Neuronal stem cell (in vitro differentiated cells): ENCODE results near the gene DUOXA2.
A peak's percentile ranks its signal among the peaks of the same experiment; 100 is the strongest.

ENCODE experiments used
- DNase-seq: peaks from one replicate; pipeline ENCODE4 v3.0.0-alpha.2; 2013; ENCODE audit warnings: low spot score
- H2AFZ ChIP-seq: one replicate; pipeline ENCODE4 v1.6.1; 2013; ENCODE audit warnings: mild to moderate bottlenecking, low read length, inconsistent platforms
- H2AK5ac ChIP-seq: 2 replicates; pipeline ENCODE4 v1.6.1; 2013; ENCODE audit warnings: low read depth, mild to moderate bottlenecking, inconsistent platforms, low read length, moderate library complexity, mixed read lengths
- H2BK120ac ChIP-seq: 2 replicates; pipeline ENCODE4 v1.6.1; 2013; ENCODE audit warnings: low read depth, mild to moderate bottlenecking, inconsistent platforms, low read length, moderate library complexity, mixed read lengths
- H2BK12ac ChIP-seq: one replicate; pipeline ENCODE4 v1.6.1; 2013; ENCODE audit warnings: low read length, inconsistent platforms
- H2BK15ac ChIP-seq: 2 replicates; pipeline ENCODE4 v1.6.1; 2013; ENCODE audit warnings: mild to moderate bottlenecking, low read length, inconsistent platforms, mixed read lengths
- H2BK5ac ChIP-seq: one replicate; pipeline ENCODE4 v1.6.1; 2013; ENCODE audit warnings: inconsistent platforms, mild to moderate bottlenecking, low read length, moderate library complexity
- H3K14ac ChIP-seq: one replicate; pipeline ENCODE4 v1.6.1; 2013; ENCODE audit warnings: low read length, inconsistent platforms
- H3K18ac ChIP-seq: 2 replicates; pipeline ENCODE4 v1.6.1; 2013; ENCODE audit warnings: low read length, inconsistent platforms
- H3K23ac ChIP-seq: 2 replicates; pipeline ENCODE4 v1.6.1; 2013; ENCODE audit warnings: low read depth, mild to moderate bottlenecking, mixed read lengths, low read length, inconsistent platforms; ENCODE audit not compliant: poor library complexity
- H3K27ac ChIP-seq: replicated peaks from 3 replicates; pipeline ENCODE4 v1.5.1; 2013; ENCODE audit warnings: low read length, inconsistent platforms
- H3K27me3 ChIP-seq, 3 experiments: 2 replicates each; pipeline ENCODE4 v1.6.1; 2013; ENCODE audit warnings: low read length in 3 of 3, mild to moderate bottlenecking in 2 of 3, inconsistent platforms in 1 of 3, low read depth in 1 of 3, mixed read lengths in 1 of 3, moderate library complexity in 1 of 3; ENCODE audit not compliant: control insufficient read depth in 3 of 3, insufficient read depth in 3 of 3
- H3K36me3 ChIP-seq, 2 donors: replicated peaks in 1 of 2; 2 replicates each; pipeline ENCODE4 v1.6.1; 2013; ENCODE audit warnings: low read length in 2 of 2; ENCODE audit not compliant: control insufficient read depth in 2 of 2, insufficient read depth in 2 of 2
- H3K4ac ChIP-seq: 2 replicates; pipeline ENCODE4 v1.6.1; 2013; ENCODE audit warnings: inconsistent platforms, mild to moderate bottlenecking, low read length, moderate library complexity
- H3K4me1 ChIP-seq, 2 donors: 1 replicate in 1 of 2; 2 replicates in 1 of 2; pipeline ENCODE4 v1.6.1; 2013; ENCODE audit warnings: low read length in 2 of 2, low read depth in 1 of 2; ENCODE audit not compliant: control insufficient read depth in 2 of 2, insufficient read depth in 1 of 2
- H3K4me2 ChIP-seq: one replicate; pipeline ENCODE4 v1.6.1; 2013; ENCODE audit warnings: mild to moderate bottlenecking, low read length, inconsistent platforms; ENCODE audit not compliant: insufficient read depth, poor library complexity, severe bottlenecking
- H3K4me3 ChIP-seq, 2 donors: 2 replicates each; pipeline ENCODE4 v1.5.1; 2013; ENCODE audit warnings: low read length in 2 of 2, mild to moderate bottlenecking in 2 of 2, inconsistent platforms in 1 of 2, moderate library complexity in 1 of 2
- H3K79me1 ChIP-seq: one replicate; pipeline ENCODE4 v1.6.1; 2013; ENCODE audit warnings: low read depth, mild to moderate bottlenecking, inconsistent platforms, low read length, moderate library complexity
- H3K9ac ChIP-seq: one replicate; pipeline ENCODE4 v1.6.1; 2013; ENCODE audit warnings: mild to moderate bottlenecking, low read depth, low read length, inconsistent platforms; ENCODE audit not compliant: poor library complexity
- H3K9me3 ChIP-seq, 2 donors: replicated peaks in 1 of 2; 2 replicates each; pipeline versions ENCODE3 to v1.6.1; 2013; ENCODE audit warnings: low read length in 2 of 2, mild to moderate bottlenecking in 2 of 2, inconsistent platforms in 1 of 2, low read depth in 1 of 2, mixed read lengths in 1 of 2, moderate library complexity in 1 of 2; ENCODE audit not compliant: control insufficient read depth in 2 of 2, insufficient read depth in 1 of 2
- H4K8ac ChIP-seq: one replicate; pipeline ENCODE4 v1.6.1; 2013; ENCODE audit warnings: low read depth, mild to moderate bottlenecking, inconsistent platforms, low read length, moderate library complexity
- H4K91ac ChIP-seq: one replicate; pipeline ENCODE4 v1.6.1; 2013; ENCODE audit warnings: low read length, low read depth, mild to moderate bottlenecking, inconsistent platforms; ENCODE audit not compliant: poor library complexity
- WGBS, 2 donors: extraction: QIAGEN DNeasy Blood & Tissue Kit; methylation state at CpG; one replicate each; pipeline ENCODE4 v1.1.7; 2013; ENCODE audit warnings: missing lambda C conversion rate in 2 of 2, mixed read lengths in 1 of 2; ENCODE audit not compliant: insufficient read length in 2 of 2, insufficient replicate concordance in 1 of 2; ENCODE audit errors: extremely low coverage in 2 of 2; 5-methylcytosine and 5-hydroxymethylcytosine counted together

Gene DUOXA2

DNA sequence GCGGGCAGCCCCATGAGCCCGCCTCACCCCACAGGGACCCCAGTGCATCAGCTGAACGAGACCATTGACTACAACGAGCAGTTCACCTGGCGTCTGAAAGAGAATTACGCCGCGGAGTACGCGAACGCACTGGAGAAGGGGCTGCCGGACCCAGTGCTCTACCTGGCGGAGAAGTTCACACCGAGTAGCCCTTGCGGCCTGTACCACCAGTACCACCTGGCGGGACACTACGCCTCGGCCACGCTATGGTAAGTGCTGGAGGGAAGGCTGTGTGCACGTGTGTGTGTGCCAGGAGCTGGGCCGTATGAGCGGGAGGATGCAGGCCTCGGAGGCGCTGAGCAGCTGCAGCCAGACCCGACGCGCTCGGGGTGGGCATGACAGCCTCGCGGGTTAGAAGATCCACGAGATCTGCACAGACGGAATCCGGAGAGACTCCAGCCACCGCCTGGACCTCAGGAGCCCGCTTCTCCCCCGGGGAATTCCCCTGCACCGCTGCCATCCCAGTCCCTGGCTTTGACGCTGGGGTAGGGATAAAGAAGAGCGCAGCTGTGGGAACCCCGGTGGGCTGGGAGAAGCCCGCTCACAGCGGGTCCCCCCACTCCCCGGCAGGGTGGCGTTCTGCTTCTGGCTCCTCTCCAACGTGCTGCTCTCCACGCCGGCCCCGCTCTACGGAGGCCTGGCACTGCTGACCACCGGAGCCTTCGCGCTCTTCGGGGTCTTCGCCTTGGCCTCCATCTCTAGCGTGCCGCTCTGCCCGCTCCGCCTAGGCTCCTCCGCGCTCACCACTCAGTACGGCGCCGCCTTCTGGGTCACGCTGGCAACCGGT is 2.6 kb downstream of the DUOXA2 start:
- no peak for DNase-seq
- peak overlapping the region; percentile 57 for H2AK5ac ChIP-seq
- H2BK120ac ChIP-seq, result peak overlapping the region; percentile 17
- peaks cover 4 to 21% of the 10 kb centered on the region in 2 donors for H3K4me1 ChIP-seq
- H3K14ac ChIP-seq, result peak overlapping the region; percentile 83
- no peaks in the 10 kb centered on the region for H3K36me3 ChIP-seq
- H3K23ac ChIP-seq, result peak overlapping the region; percentile 95
- no peak overlapping the region for H2BK12ac ChIP-seq
- H3K9ac ChIP-seq, result no peak overlapping the region
- peaks cover 59 to 87% (median 68%) of the 10 kb centered on the region in 3 experiments for H3K27me3 ChIP-seq
- WGBS, 2 donors, result no CpG with 5 or more reads among the region's 65 CpGs
- no peak overlapping the region for H2AFZ ChIP-seq
- H3K27ac ChIP-seq, result no peak overlapping the region
- peak overlapping the region; percentile 75 for H3K18ac ChIP-seq
- H3K79me1 ChIP-seq, result no peaks in the 10 kb centered on the region
- H4K91ac ChIP-seq, result no peak overlapping the region
- H2BK5ac ChIP-seq, result no peak overlapping the region
- peaks cover 0 to 2% of the 10 kb centered on the region in 2 donors for H3K9me3 ChIP-seq
- H3K4me2 ChIP-seq, result peak overlapping the region; percentile 38
- no peak overlapping the region for H2BK15ac ChIP-seq
- H4K8ac ChIP-seq, result no peak overlapping the region
- no peak overlapping the region for H3K4ac ChIP-seq
- no peak overlapping the region for H3K4me3 ChIP-seq

DNA sequence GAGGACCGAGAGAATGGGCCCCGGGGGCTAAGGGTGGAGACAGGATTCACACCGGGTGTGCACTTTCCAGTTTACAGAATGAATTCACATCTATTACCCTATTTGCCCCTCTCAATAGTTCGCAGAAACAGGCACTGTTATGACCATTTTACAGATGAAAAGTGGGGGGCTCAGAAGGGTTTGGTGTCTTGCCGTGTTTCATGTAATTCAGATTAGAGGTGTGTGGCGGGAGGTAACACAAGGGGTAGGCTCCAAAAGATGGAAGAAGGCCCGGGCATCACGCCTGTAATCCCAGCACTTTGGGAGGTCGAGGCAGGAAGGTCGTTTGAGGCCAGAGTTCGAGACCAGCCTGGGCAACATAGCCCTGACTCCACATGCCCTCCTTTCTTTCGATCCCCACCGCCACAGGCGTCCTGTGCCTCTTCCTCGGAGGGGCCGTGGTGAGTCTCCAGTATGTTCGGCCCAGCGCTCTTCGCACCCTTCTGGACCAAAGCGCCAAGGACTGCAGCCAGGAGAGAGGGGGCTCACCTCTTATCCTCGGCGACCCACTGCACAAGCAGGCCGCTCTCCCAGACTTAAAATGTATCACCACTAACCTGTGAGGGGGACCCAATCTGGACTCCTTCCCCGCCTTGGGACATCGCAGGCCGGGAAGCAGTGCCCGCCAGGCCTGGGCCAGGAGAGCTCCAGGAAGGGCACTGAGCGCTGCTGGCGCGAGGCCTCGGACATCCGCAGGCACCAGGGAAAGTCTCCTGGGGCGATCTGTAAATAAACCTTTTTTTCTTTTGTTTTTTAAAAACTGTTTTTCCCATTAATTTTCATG is 3.4 kb downstream of the DUOXA2 start:
- no peak for DNase-seq
- H4K91ac ChIP-seq, result no peak overlapping the region
- H3K4me3 ChIP-seq, result peak overlapping the region; percentile 33 to 34

GRCh38 chr15:45118131-45118588 is 4.0 kb downstream of the DUOXA2 start:
- no peaks in the 10 kb centered on the region for H3K79me1 ChIP-seq
- no peak overlapping the region for H3K4ac ChIP-seq
- peak overlapping the region; percentile 47 for H3K4me2 ChIP-seq
- H2AK5ac ChIP-seq, result no peak overlapping the region
- H3K14ac ChIP-seq, result no peak overlapping the region
- no peak overlapping the region for H3K18ac ChIP-seq
- H3K9ac ChIP-seq, result no peak overlapping the region
- H3K23ac ChIP-seq, result no peak overlapping the region
- H2BK15ac ChIP-seq, result no peak overlapping the region
- H4K91ac ChIP-seq, result no peak overlapping the region
- no peak overlapping the region for H2BK5ac ChIP-seq
- no peak overlapping the region for H4K8ac ChIP-seq
- no peaks in the 10 kb centered on the region for H3K36me3 ChIP-seq
- WGBS, 2 donors, result no CpG with 5 or more reads among the region's 14 CpGs
- H3K27ac ChIP-seq, result no peak overlapping the region
- peaks cover 4 to 16% of the 10 kb centered on the region in 2 donors for H3K4me1 ChIP-seq
- no peak overlapping the region for H2BK120ac ChIP-seq
- H2AFZ ChIP-seq, result peak overlapping the region; percentile 95
- H3K4me3 ChIP-seq, result peak overlapping the region in 1 of 2 donors; percentile 34
- no peak overlapping the region for H2BK12ac ChIP-seq
- peaks cover 44 to 83% (median 61%) of the 10 kb centered on the region in 3 experiments for H3K27me3 ChIP-seq
- no peaks in the 10 kb centered on the region for H3K9me3 ChIP-seq
- peak; percentile 88 for DNase-seq

More for the DNA sequence above, 3.4 kb downstream of the DUOXA2 start:
- Histone ChIP-seq H3K27ac (no peak overlapping the region), H2BK120ac (no peak overlapping the region), H2AK5ac (peak overlapping the region; percentile 80), H3K4me2 (peak overlapping the region; percentile 47), H3K79me1 (no peaks in the 10 kb centered on the region), H2AFZ (peak overlapping the region; percentile 95), H3K4ac (no peak overlapping the region), H4K8ac (no peak overlapping the region), H3K9me3 (no peaks in the 10 kb centered on the region), H3K23ac (no peak overlapping the region), H2BK15ac (peak overlapping the region; percentile 90), H2BK12ac (no peak overlapping the region), H3K9ac (no peak overlapping the region), H3K36me3 (no peaks in the 10 kb centered on the region), H3K14ac (no peak overlapping the region), H3K27me3 (peaks cover 51 to 83% (median 62%) of the 10 kb centered on the region in 3 experiments), H3K4me1 (peaks cover 4 to 17% of the 10 kb centered on the region in 2 donors), H2BK5ac (no peak overlapping the region), H3K18ac (peak overlapping the region; percentile 92)
- no CpG with 5 or more reads among the region's 33 CpGs for WGBS, 2 donors

GRCh38 chr15:45118996-45119395 is 4.9 kb downstream of the DUOXA2 start:
- no peak overlapping the region for H3K4ac ChIP-seq
- H3K27ac ChIP-seq, result no peak overlapping the region
- no peaks in the 10 kb centered on the region for H3K79me1 ChIP-seq
- H3K23ac ChIP-seq, result peak overlapping the region; percentile 37
- no peak overlapping the region for H2BK12ac ChIP-seq
- H3K27me3 ChIP-seq, result peaks cover 36 to 83% (median 57%) of the 10 kb centered on the region in 3 experiments
- H2BK120ac ChIP-seq, result no peak overlapping the region
- no CpG with 5 or more reads among the region's 5 CpGs for WGBS, 2 donors
- no peaks in the 10 kb centered on the region for H3K9me3 ChIP-seq
- no peak overlapping the region for H4K91ac ChIP-seq
- peaks cover 4 to 11% of the 10 kb centered on the region in 2 donors for H3K4me1 ChIP-seq
- no peak overlapping the region for H2AFZ ChIP-seq
- no peak overlapping the region for H4K8ac ChIP-seq
- no peak overlapping the region for H2BK15ac ChIP-seq
- H2BK5ac ChIP-seq, result no peak overlapping the region
- DNase-seq, result no peak
- no peak overlapping the region for H3K4me2 ChIP-seq
- H2AK5ac ChIP-seq, result no peak overlapping the region
- H3K9ac ChIP-seq, result peak overlapping the region; percentile 33
- H3K18ac ChIP-seq, result peak overlapping the region; percentile 59
- peak overlapping the region; percentile 77 for H3K14ac ChIP-seq
- no peak overlapping the region for H3K4me3 ChIP-seq
- H3K36me3 ChIP-seq, result no peaks in the 10 kb centered on the region
